Lung microvascular endothelial cell (primary cell): ENCODE measurements around the gene HPSE2. TPM values are rescaled to one million over a fixed set of nuclear protein-coding genes. Genes with fewer than 3 reads are reported as not detected.

ENCODE experiments used
- DNase-seq, 2 donors: peaks; one replicate each; pipeline versions ENCODE4 v3.0.0 to v3.0.0-alpha.2; 2010; ENCODE audit warnings: low read depth in 2 of 2
- total RNA-seq: library from RNA; depleted of rRNA; stranded (reverse); fragments of >200 nt; gene quantifications from 2 replicates; pipeline ENCODE4 v1.2.1, GENCODE V29; 2014

Gene HPSE2
- total RNA-seq, 1 donor from 2014 or later: not detected

- peak in 1 of 2 donors; percentile 11 for DNase-seq
Observed at GRCh38 chr10:98694014-98694413, 541.6 kb downstream of the HPSE2 start.

GRCh38 chr10:98687685-98688084 is 548.0 kb downstream of the HPSE2 start:
- DNase-seq: no peak

- no peak for DNase-seq
Observed at GRCh38 chr10:98684019-98684899, 551.4 kb downstream of the HPSE2 start.

- DNase-seq: no peak
Observed at GRCh38 chr10:98676895-98677294, 558.8 kb downstream of the HPSE2 start.

- no peak for DNase-seq
Observed at GRCh38 chr10:98675902-98676301, 559.8 kb downstream of the HPSE2 start.

GRCh38 chr10:98673171-98673782 is 562.4 kb downstream of the HPSE2 start:
- DNase-seq: no peak

GRCh38 chr10:98667081-98667480 is 568.6 kb downstream of the HPSE2 start:
- no peak for DNase-seq

GRCh38 chr10:98666276-98666675 is 569.4 kb downstream of the HPSE2 start:
- DNase-seq: no peak

- DNase-seq: peak; percentile 43 to 49
Observed at GRCh38 chr10:98664329-98665042, 571.2 kb downstream of the HPSE2 start.

- no peak for DNase-seq
Observed at GRCh38 chr10:98659951-98660350, 575.7 kb downstream of the HPSE2 start.

- no peak for DNase-seq
Observed at GRCh38 chr10:98655492-98655891, 580.2 kb downstream of the HPSE2 start.

- no peak for DNase-seq
Observed at GRCh38 chr10:98649170-98649569, 586.5 kb downstream of the HPSE2 start.

- DNase-seq: no peak
Observed at GRCh38 chr10:98646998-98647917, 588.4 kb downstream of the HPSE2 start.

- DNase-seq: no peak
Observed at GRCh38 chr10:98644466-98644865, 591.2 kb downstream of the HPSE2 start.

- no peak for DNase-seq
Observed at GRCh38 chr10:98642281-98642680, 593.4 kb downstream of the HPSE2 start.

- DNase-seq: no peak
Observed at GRCh38 chr10:98638920-98639319, 596.7 kb downstream of the HPSE2 start.

GRCh38 chr10:98636921-98637329 is 598.7 kb downstream of the HPSE2 start:
- DNase-seq: no peak

GRCh38 chr10:98632456-98633150 is 603.0 kb downstream of the HPSE2 start:
- no peak for DNase-seq

GRCh38 chr10:98628206-98628605 is 607.4 kb downstream of the HPSE2 start:
- no peak for DNase-seq

- DNase-seq: no peak
Observed at GRCh38 chr10:98627711-98628110, 607.9 kb downstream of the HPSE2 start.

GRCh38 chr10:98624963-98625362 is 610.7 kb downstream of the HPSE2 start:
- DNase-seq: no peak
